Stomach (tissue), 4 donors: ENCODE results near the gene NR6A1.

Experiments
- POLR2A ChIP-seq, 4 donors: fragments of 450-650 bp; IDR thresholded peaks; one replicate each; pipeline ENCODE4 v1.6.1; 2016; ENCODE audit warnings: antibody characterized with exemption in 4 of 4, control low read depth in 2 of 4, mild to moderate bottlenecking in 1 of 4, moderate library complexity in 1 of 4
- TF ChIP-seq, protein P1 (sequence below), 7 experiments: fragments of 450-650 bp in 4 of 7; fragments of 200-600 bp in 3 of 7; sonication (generic) in 3 of 7; IDR thresholded peaks; one replicate each; pipeline ENCODE4 v1.5.1; 2016 to 2019; ENCODE audit warnings: antibody characterized with exemption in 7 of 7, control low read depth in 2 of 7, mild to moderate bottlenecking in 1 of 7

DNA sequence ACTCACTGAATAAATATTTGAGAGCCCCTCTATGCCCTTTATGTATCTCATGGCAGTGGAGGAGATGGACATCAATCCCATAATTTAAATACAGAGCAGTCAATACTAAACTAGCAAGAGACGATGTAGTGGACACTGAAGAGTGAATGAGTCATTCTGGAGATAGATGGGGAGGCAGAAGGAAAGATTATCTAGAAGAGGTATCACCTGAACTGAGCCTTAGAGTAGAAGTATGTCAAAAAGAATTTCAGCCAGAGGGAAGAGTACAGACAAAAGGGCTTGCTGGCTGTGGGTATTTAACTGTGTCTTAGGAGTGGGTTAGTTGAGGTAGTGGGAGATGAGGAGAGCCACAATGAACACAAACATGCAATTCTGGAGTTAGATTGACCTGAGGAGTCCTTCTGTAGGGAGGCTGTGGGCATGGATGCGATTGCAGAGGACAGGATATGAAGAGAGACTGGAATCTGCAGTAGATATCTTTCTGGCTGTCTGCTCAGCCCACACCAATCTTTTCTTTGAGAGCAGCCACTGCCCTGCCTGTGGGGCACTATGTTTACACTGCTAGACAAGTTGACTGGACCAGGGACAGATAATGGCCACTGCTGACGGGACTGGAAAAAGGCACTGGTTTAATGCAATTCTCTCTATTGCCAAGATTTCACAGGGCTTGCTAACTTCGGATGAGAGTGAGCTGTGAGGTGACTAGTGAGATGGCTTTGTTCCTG lies 200.0 kb downstream of the NR6A1 start:
- TF ChIP-seq, protein P1, sequence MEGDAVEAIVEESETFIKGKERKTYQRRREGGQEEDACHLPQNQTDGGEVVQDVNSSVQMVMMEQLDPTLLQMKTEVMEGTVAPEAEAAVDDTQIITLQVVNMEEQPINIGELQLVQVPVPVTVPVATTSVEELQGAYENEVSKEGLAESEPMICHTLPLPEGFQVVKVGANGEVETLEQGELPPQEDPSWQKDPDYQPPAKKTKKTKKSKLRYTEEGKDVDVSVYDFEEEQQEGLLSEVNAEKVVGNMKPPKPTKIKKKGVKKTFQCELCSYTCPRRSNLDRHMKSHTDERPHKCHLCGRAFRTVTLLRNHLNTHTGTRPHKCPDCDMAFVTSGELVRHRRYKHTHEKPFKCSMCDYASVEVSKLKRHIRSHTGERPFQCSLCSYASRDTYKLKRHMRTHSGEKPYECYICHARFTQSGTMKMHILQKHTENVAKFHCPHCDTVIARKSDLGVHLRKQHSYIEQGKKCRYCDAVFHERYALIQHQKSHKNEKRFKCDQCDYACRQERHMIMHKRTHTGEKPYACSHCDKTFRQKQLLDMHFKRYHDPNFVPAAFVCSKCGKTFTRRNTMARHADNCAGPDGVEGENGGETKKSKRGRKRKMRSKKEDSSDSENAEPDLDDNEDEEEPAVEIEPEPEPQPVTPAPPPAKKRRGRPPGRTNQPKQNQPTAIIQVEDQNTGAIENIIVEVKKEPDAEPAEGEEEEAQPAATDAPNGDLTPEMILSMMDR (IDR thresholded peaks at IDR 0.05), result no peak
- no peak for TF ChIP-seq POLR2A (IDR thresholded peaks at IDR 0.05)
